NCI-H2029 (cell line): Measurements from ENCODE around the gene TMEM87B.
A peak's percentile ranks its signal among the peaks of the same experiment; 100 is the strongest.

Source experiments
- DNase-seq: peaks from one replicate; lab custom pipeline; 2025; lab: John Stamatoyannopoulos, UW

TMEM87B gene

GRCh38 chr2:112054847-112055729 lies at the start of gene TMEM87B:
TSS of gene TMEM87B (plus strand) at chr2:112055269. CDS start at chr2:112055592, 323 bp downstream.
- peak; percentile 88 for DNase-seq

DNA sequence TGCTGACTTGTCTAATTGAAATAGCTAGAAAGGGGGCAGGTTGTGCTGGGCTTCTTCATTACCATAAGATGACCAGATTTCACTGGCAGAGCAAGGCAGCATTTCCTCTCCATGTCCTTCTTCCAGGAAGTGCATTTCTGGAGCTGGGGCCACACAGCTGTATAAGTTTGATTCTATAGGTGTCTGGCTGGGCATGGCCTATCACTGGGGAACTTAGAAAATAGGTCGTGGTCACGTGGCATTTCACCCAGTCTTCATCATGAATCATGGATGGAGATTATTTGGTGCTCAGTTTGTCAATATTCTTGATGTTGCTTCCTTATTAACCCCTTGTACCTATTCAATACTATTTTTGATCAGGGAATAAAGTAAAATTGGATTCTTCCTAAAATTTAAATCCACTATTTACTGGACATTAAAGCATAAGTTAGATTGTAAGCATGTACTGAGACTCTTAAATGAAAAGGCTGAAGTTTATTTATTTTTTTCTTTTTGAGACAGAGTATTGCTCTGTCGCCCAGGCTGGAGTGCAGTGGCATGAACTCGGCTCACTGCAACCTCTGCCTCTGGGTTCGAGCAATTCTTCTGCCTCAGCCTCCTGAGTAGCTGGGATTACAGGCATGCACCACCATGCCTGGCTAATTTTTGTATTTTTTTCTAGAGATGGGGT lies 49.5 kb upstream of the TMEM87B start:
- no peak for DNase-seq

DNA sequence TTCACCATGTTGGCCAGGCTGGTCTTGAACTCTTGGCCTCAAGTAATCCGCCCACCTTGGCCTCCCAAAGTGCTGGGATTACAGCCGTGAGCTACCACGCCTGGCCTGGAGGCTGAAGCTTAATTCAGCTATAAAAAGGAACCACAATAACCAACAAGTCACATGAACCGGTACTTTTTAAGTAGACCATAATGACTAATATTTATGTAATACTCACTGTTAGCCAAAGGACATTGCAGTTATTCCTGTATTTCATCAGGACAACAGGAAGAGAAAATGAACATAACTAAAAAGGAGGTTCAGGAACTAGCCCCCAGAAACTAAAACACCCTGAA lies 49.0 kb upstream of the TMEM87B start:
- DNase-seq = no peak

GRCh38 chr2:112007493-112007892 lies 47.6 kb upstream of the TMEM87B start:
- no peak for DNase-seq

GRCh38 chr2:112008910-112009485 lies 46.1 kb upstream of the TMEM87B start:
- no peak for DNase-seq

- DNase-seq = no peak
These were observed 44.3 kb upstream of the TMEM87B start for GRCh38 chr2:112010751-112011150.

DNA sequence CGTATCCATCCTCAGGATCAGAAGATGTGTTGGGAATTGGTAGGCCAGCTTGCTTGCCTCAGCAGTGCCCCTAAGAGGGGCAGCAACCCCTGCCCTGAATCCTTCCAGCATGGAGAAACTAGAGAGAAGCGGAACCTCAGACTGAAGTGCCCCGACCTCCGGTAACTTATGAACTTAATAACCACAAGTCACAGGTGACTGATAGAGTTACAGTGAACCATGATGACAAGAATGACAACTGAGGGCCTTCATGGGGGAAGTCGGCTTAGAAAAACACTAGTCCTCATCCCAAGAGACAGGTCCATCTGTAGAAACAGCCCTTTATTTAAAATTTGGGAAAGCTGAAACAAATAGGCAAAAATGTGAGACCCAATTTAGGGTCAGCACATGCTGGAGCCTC lies 42.5 kb upstream of the TMEM87B start:
- no peak for DNase-seq

DNA sequence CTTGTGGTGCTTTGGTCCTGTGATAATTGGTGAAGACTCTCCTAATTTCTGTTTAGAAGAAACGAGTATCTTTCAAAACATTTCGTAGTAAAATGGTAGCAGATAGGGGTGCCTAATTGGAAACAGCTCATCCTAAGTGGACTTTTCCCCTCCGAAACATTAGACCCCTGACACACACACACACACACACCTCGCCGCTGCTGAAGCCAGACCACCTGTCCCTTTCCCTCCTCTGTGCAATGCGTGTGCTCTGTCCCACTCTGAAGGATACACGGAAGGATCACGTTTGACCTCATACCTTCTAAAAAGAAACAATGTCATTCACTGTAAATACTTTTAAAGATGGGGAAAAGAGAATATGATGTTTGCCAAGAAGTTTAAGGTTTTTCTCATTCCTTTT lies 36.2 kb upstream of the TMEM87B start:
- DNase-seq = no peak

DNA sequence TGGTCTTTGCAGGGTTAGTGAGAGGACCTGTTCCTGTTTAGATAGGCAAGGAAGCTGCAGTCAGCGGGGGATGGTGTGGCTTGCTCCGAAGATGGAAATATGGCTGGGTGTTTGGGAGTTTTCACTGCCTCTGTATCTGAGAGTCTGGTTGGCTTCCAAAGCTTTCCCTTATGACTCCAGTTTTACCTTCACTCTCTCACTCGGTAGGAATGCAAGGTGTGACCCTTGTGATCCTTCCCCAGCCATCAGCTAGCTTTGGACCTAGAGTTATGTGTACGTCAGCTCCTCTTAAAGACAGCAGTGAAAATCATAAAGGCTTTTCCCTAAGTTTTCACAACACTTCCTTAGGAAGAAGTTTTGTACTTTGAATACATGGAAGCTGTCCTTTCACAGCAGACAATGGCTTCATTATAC lies 35.5 kb upstream of the TMEM87B start:
- no peak for DNase-seq

GRCh38 chr2:112020561-112020960 lies 34.5 kb upstream of the TMEM87B start:
- no peak for DNase-seq

DNA sequence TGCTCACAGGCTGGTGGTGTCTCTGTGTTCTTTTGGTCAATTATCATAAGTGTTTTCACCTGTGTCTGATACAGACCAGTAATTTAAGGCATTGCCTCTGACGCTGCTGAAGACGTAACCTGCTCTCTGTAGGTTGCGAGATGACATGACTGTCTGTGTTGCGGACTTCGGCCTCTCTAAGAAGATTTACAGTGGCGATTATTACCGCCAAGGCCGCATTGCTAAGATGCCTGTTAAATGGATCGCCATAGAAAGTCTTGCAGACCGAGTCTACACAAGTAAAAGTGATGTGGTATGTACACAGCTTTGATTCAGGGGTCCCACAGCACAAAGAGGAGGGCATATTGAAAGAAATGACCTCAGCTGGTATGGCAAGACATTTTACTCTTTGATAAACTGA lies 33.8 kb upstream of the TMEM87B start:
- DNase-seq = no peak

DNA sequence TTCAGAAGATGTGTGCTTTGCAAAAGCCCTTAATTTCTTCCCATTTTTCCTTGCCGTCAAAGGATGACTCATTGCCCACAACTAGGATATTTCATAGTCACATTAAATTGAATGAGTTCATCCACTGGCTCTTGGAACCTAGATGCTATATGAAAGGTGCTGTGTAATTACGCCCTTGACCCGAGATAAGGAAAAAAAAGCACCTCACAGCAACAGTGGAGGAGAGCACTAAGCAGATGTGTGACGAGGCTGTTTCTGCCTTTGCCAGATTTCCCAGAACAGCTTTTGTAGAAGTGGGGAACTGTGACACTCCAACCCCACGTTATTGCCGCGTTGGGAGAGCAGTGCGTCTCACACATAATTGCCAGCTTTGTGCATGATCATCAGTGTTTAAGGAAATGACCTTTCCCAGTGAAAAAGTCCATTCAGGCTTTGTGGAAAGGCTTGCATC lies 33.3 kb upstream of the TMEM87B start:
- no peak for DNase-seq

- no peak for DNase-seq
These were observed 31.4 kb upstream of the TMEM87B start for GRCh38 chr2:112023707-112024106.

DNA sequence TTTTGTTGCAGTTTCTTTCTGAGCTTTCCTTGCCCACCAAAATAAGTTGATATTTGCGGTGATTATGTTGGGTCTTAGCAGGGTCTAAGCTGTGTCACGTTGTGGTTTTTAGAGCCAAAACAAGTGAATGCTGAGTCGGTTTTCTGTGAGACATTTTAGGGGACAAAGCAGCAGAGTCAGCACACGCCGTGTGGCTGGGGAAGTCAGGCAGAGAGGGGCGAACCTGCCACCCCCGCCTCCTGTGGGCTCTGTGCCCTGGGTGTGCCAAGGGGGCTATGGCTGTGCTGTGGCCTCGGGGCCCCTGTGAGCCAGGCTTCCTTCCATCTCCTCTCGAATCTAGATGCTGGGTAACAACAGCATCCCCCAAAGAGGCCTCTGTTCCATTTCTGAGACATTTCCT lies 30.8 kb upstream of the TMEM87B start:
- DNase-seq = no peak

DNA sequence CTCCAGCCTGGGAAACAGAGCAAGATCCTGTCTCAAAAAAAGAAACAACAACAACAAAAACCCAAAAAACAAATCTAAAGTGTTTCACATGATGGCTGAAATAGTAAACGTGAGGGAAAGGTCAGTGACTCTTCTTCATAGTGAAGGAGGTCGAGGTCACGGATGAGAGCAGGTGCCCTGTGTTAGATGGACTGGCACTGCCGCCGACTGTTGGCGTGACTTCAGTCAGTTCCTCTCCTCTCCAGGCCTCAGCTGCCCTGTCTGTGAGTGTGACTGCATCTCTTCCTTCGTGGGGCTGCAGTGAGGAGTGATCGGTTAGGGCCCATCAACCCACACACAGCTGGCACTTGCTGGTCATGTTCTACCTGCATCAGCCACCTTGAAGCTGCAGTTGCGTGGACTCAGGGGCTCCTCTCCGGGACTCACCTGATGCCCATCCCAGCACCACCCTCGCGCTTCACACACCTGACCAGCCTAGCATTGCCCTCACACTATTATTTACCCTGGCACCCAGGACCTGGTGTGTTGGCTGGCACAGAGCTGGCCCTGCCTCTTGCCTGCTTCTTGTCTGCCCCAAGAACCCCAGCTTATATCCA lies 30.1 kb upstream of the TMEM87B start:
- DNase-seq = no peak

DNA sequence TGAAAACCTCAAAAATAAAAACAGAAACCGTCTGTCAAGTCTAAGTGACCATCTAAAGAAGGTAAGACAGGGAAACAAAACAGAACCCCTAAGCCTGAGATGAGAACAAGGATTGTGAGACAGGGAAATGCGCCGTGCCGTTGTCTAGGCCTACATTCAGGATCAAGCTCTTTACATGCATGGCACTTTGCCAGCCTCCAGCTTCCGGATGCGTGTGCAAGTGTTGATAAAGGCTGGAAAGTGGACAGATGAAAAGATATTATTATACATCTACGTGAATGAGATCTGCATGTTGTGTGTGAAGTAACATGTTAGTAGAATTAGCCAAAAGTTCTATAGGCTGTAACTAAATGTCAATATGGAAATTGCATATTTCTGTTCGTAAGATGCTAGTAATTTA lies 28.6 kb upstream of the TMEM87B start:
- peak; percentile 15 for DNase-seq

DNA sequence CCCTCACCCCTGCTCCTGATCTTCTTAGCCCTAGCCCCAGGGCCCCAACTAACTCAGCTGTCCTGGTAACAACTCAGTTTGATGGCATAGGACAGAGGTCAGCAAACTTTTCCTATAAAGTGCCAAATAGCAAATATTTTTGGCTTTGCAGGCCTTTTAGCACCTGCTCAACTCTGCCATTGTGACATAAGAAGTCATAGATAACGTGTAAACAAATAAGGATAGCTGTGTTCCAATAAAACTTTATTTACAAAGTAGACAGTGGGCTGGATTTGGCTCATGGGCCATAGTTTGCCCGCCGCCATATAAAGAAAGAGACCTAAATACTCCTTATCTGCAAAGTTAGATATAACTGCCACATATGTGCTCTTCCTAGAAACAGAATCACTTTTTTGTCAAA lies 27.3 kb upstream of the TMEM87B start:
- DNase-seq = no peak

- DNase-seq = no peak
These were observed 25.9 kb upstream of the TMEM87B start for GRCh38 chr2:112029164-112029563.

DNA sequence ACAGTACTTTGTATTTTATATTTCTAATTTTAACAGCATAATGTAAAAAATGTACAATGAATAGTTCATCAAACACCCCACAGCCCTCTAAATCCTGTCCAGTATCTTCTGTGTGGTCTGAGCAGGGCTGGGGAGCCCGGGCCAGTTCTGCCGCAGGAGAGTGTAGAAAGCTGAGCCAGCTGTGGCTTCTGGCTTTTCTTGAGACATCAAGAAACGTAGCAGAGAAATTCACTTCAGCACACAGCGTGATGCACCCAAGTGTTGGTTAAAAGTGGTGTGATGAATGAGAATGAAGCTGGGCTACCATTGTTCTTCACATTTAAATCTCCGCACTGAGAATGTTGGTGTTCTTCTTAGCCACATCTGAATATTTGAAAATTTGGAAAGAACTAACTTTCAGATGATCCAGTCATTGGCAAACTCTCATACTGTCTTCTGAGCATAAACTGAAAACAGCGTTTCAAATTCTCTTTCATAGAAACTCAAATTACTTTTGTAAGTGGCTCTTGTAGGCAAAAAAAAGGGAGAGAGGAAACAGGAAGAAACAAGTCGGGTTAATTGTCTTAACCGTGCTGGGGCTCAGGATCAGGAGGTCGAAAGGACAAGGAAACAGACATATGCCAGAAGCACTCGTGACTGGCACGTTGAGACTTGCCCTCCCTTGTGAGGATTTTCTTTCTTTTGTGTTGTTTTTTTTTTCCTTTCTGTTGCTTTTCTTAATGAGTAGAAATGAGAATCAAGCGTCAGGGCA lies 23.4 kb upstream of the TMEM87B start:
- no peak for DNase-seq

DNA sequence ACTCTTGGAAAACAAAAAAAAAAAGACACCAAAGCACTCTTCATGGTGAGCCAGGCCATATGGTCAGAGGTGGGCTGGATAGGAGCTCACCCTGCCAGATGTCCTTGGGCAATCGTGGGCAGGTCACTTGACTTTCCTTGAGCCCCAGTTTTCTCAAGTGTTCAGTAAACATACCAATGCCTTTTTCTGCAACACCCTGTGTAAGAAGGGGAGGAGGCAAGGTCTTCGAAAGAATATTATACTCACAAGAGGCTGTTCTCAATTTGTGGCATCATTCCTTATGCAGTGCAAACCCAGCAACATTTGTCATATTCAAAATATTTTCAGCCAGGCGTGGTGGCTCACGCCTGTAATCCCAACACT lies 22.9 kb upstream of the TMEM87B start:
- no peak for DNase-seq

- DNase-seq = no peak
These were observed 22.2 kb upstream of the TMEM87B start for GRCh38 chr2:112032689-112033465.
